CD1c-positive myeloid dendritic cell (primary cell): ENCODE measurements around the gene PITX1.

Experiments
- DNase-seq: peaks from one replicate; pipeline ENCODE4 v3.0.0-alpha.2; 2016; ENCODE audit errors: extremely low spot score

PITX1 gene

GRCh38 chr5:135041726-135042125 lies 7.7 kb upstream of the PITX1 start:
- no peak for DNase-seq

GRCh38 chr5:135041145-135041587 lies 7.1 kb upstream of the PITX1 start:
- no peak for DNase-seq

GRCh38 chr5:135040333-135041144 lies 6.5 kb upstream of the PITX1 start:
- DNase-seq = no peak

- no peak for DNase-seq
These were observed 6.0 kb upstream of the PITX1 start for GRCh38 chr5:135040034-135040332.

GRCh38 chr5:135039271-135040033 lies 5.4 kb upstream of the PITX1 start:
- peak; percentile 27 for DNase-seq

GRCh38 chr5:135038813-135039270 lies 4.8 kb upstream of the PITX1 start:
- no peak for DNase-seq

GRCh38 chr5:135038205-135038812 lies 4.3 kb upstream of the PITX1 start:
- DNase-seq = no peak

- no peak for DNase-seq
These were observed 3.6 kb upstream of the PITX1 start for GRCh38 chr5:135037519-135038204.

GRCh38 chr5:135036405-135036804 lies 2.4 kb upstream of the PITX1 start:
- DNase-seq = no peak

GRCh38 chr5:135035678-135036030 lies 1.6 kb upstream of the PITX1 start:
- DNase-seq = no peak

- DNase-seq = no peak
These were observed 1.1 kb upstream of the PITX1 start for GRCh38 chr5:135034963-135035677.

GRCh38 chr5:135034236-135034962 lies 371 bp upstream of the PITX1 start:
- no peak for DNase-seq

GRCh38 chr5:135032999-135033861 lies 798 bp downstream of the PITX1 start:
- DNase-seq = peak; percentile 24

- no peak for DNase-seq
These were observed 1.4 kb downstream of the PITX1 start for GRCh38 chr5:135032695-135032998.

- DNase-seq = no peak
These were observed 2.0 kb downstream of the PITX1 start for GRCh38 chr5:135031813-135032694.

- peak; percentile 54 for DNase-seq
These were observed 2.8 kb downstream of the PITX1 start for GRCh38 chr5:135030956-135031812.

GRCh38 chr5:135030123-135030955 lies 3.7 kb downstream of the PITX1 start:
- no peak for DNase-seq
